Measurements from ENCODE around the gene ALKAL2. TPM values are rescaled to one million over a fixed set of nuclear protein-coding genes. Genes with fewer than 3 reads are reported as not detected.

ALKAL2 gene
- total RNA-seq, 4 donors from 2014 or later, result 0.96 to 2.5 TPM; not detected in 2

DNA sequence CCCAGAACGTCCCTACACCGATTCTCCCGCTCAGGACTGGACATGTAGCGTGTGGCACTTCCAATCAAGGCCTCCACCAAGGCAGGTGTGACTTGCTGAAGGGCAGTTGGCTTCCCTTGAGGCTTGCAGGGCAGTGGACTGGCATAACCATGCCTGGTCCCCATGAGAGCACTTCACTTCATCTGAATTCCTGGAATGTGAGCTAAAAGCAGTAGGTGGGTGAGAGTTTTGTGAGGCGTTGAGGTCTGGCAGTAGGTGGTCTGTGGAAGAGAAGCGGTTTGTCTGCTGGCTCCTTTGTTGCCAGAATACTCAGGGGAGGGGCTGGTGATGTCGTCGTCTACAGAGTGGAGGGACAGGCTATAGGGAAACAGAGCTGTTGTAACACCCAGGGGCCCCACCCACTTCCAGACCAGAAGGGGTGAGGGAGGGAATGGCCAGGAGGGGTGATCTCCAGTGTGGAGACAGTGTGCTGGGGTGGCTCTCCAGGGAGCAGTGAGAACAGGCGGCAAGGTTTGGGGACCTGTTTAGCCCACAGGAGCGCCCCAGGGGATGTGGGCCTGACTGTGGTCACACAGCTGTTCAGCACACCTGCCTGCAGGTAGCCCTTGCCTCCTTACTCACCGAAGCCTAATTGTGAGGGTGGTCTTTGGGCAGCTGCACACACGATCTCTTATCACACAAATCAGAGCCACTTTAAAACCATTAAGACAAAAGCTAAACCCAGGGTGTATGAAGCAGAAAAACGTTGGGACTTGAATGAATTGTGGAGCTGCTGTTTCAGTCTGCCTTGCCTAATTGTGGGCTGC, 21.5 kb upstream of the ALKAL2 start:
- intact Hi-C loops (cut with DNase I; ENCODE audit: low total_unique reads), result no loop called here
- no peaks in the 10 kb centered on the region for H3K4me1 ChIP-seq
- in situ Hi-C loops (cut with MboI; ENCODE audit: low pct_ligation_motif_present in 1 of 4, low pct_unique_long_range_greater_than_20kb in 1 of 4, low sequenced_read_pairs in 3 of 4), result no loop called here
- H3K9me3 ChIP-seq, result no peaks in the 10 kb centered on the region
- no peak overlapping the region for H3K4me3 ChIP-seq
- TF ChIP-seq POLR2AphosphoS5 (IDR thresholded peaks at IDR 0.05) (no peak), POLR2A (IDR thresholded peaks at IDR 0.05) (no peak), EP300 (IDR thresholded peaks at IDR 0.05; ENCODE audit: low read depth) (no peak)
- TF ChIP-seq, protein P1, sequence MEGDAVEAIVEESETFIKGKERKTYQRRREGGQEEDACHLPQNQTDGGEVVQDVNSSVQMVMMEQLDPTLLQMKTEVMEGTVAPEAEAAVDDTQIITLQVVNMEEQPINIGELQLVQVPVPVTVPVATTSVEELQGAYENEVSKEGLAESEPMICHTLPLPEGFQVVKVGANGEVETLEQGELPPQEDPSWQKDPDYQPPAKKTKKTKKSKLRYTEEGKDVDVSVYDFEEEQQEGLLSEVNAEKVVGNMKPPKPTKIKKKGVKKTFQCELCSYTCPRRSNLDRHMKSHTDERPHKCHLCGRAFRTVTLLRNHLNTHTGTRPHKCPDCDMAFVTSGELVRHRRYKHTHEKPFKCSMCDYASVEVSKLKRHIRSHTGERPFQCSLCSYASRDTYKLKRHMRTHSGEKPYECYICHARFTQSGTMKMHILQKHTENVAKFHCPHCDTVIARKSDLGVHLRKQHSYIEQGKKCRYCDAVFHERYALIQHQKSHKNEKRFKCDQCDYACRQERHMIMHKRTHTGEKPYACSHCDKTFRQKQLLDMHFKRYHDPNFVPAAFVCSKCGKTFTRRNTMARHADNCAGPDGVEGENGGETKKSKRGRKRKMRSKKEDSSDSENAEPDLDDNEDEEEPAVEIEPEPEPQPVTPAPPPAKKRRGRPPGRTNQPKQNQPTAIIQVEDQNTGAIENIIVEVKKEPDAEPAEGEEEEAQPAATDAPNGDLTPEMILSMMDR (IDR thresholded peaks at IDR 0.05), result no peak
- 17 to 66% methylated on average over 3 to 13 of the region's 13 CpGs for WGBS, 2 donors (ENCODE audit: low coverage in 1 of 2)
- H3K36me3 ChIP-seq, result no peaks in the 10 kb centered on the region
- no peak for DNase-seq
- H3K27ac ChIP-seq, result no peak overlapping the region
- no peaks in the 10 kb centered on the region for H3K27me3 ChIP-seq

DNA sequence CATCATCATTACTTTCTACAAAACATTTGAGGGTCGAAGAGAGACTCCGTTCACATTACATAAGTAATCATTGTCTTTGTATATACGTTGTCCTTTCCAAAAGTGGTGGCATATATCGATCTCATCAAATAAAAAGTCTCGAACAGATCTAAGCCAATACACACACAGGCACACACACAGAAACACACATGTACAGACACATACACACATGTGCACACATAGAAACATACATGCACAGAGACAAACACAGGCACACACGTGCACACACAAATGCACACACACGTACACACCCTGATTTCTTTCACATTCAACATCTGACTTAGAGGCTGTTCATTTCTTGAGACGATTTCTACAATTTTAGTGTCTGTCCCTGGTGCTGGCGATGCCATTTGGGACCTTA, 17.5 kb upstream of the ALKAL2 start:
- Histone ChIP-seq H3K36me3 (no peaks in the 10 kb centered on the region), H3K9me3 (no peaks in the 10 kb centered on the region), H3K27ac (no peak overlapping the region), H3K4me3 (no peak overlapping the region), H3K4me1 (no peaks in the 10 kb centered on the region), H3K27me3 (no peaks in the 10 kb centered on the region)
- no peak for DNase-seq
- WGBS, 2 donors (ENCODE audit: low coverage in 1 of 2), result 86 to 88% methylated on average over 7 to 9 of the region's 9 CpGs
- intact Hi-C loops (cut with DNase I; ENCODE audit: low total_unique reads) (no loop called here), in situ Hi-C loops (cut with MboI; ENCODE audit: low pct_ligation_motif_present in 1 of 4, low pct_unique_long_range_greater_than_20kb in 1 of 4, low sequenced_read_pairs in 3 of 4) (no loop called here)
- TF ChIP-seq, protein P1 (IDR thresholded peaks at IDR 0.05), result no peak
- TF ChIP-seq EP300 (IDR thresholded peaks at IDR 0.05; ENCODE audit: low read depth), result no peak
- TF ChIP-seq POLR2AphosphoS5 (IDR thresholded peaks at IDR 0.05), result no peak
- TF ChIP-seq POLR2A (IDR thresholded peaks at IDR 0.05), result no peak

- in situ Hi-C loops (cut with MboI; ENCODE audit: low pct_ligation_motif_present in 1 of 4, low pct_unique_long_range_greater_than_20kb in 1 of 4, low sequenced_read_pairs in 3 of 4), result no loop called here
- WGBS, 2 donors (ENCODE audit: low coverage in 1 of 2), result 64% methylated on average over 3 of the region's 3 CpGs; no CpG with 5 or more reads in 1 of the 2 donors
Measured at GRCh38 chr2:296354-296753, 8.5 kb upstream of the ALKAL2 start.

GRCh38 chr2:295090-295489, 7.2 kb upstream of the ALKAL2 start:
- intact Hi-C loops (cut with DNase I; ENCODE audit: low total_unique reads) (no loop called here), in situ Hi-C loops (cut with MboI; ENCODE audit: low pct_ligation_motif_present in 1 of 4, low pct_unique_long_range_greater_than_20kb in 1 of 4, low sequenced_read_pairs in 3 of 4) (no loop called here)
- H3K4me3 ChIP-seq, result no peak overlapping the region
- H3K27me3 ChIP-seq, result peaks cover 35% of the 10 kb centered on the region
- DNase-seq, result no peak
- H3K36me3 ChIP-seq, result no peaks in the 10 kb centered on the region
- peaks cover 0 to under 1% (median 0%) of the 10 kb centered on the region in 4 donors for H3K4me1 ChIP-seq
- WGBS, 2 donors (ENCODE audit: low coverage in 1 of 2), result 39 to 58% methylated on average over 3 to 5 of the region's 5 CpGs
- no peak overlapping the region for H3K27ac ChIP-seq
- no peak for TF ChIP-seq EP300 (IDR thresholded peaks at IDR 0.05; ENCODE audit: low read depth)
- TF ChIP-seq POLR2AphosphoS5 (IDR thresholded peaks at IDR 0.05), result no peak
- no peak for TF ChIP-seq POLR2A (IDR thresholded peaks at IDR 0.05)
- TF ChIP-seq, protein P1 (IDR thresholded peaks at IDR 0.05), result no peak
- H3K9me3 ChIP-seq, result peaks cover 0 to 2% of the 10 kb centered on the region in 2 donors

More at GRCh38 chr2:296354-296753, 8.5 kb upstream of the ALKAL2 start:
- H3K27me3 ChIP-seq, result peaks cover 23% of the 10 kb centered on the region
- no peaks in the 10 kb centered on the region for H3K36me3 ChIP-seq
- H3K4me1 ChIP-seq, result no peaks in the 10 kb centered on the region
- DNase-seq, result no peak
- peaks cover 0 to 2% of the 10 kb centered on the region in 2 donors for H3K9me3 ChIP-seq
- H3K27ac ChIP-seq, result no peak overlapping the region
- H3K4me3 ChIP-seq, result no peak overlapping the region
- TF ChIP-seq POLR2AphosphoS5 (IDR thresholded peaks at IDR 0.05) (no peak), POLR2A (IDR thresholded peaks at IDR 0.05) (no peak), EP300 (IDR thresholded peaks at IDR 0.05; ENCODE audit: low read depth) (no peak)
- TF ChIP-seq, protein P1 (IDR thresholded peaks at IDR 0.05), result no peak
- intact Hi-C loops (cut with DNase I; ENCODE audit: low total_unique reads), result no loop called here

Data from transverse colon (tissue), 4 donors.